Nephron (organoid): ENCODE measurements around the gene NBEAL2.

Source experiments
- H3K27ac Mint-ChIP-seq, 3 experiments: 2 replicates each; pipeline ENCODE4 v1.8.0; 2020; ENCODE audit warnings: mixed read lengths in 3 of 3, mild to moderate bottlenecking in 2 of 3, moderate library complexity in 1 of 3
- H3K27me3 Mint-ChIP-seq: 2 replicates; pipeline ENCODE4 v1.8.0; 2021; ENCODE audit warnings: low read depth, mild to moderate bottlenecking, moderate library complexity, mixed read lengths
- H3K36me3 Mint-ChIP-seq: 2 replicates; pipeline ENCODE4 v1.8.0; 2020; ENCODE audit warnings: low read depth, mixed read lengths
- H3K4me1 Mint-ChIP-seq: 2 replicates; pipeline ENCODE4 v1.8.0; 2020; ENCODE audit warnings: mixed read lengths
- H3K4me3 Mint-ChIP-seq, 3 experiments: 2 replicates each; pipeline ENCODE4 v1.8.0; 2020; ENCODE audit warnings: mild to moderate bottlenecking in 3 of 3, mixed read lengths in 3 of 3, moderate library complexity in 2 of 3
- H3K9me3 Mint-ChIP-seq: 2 replicates; pipeline ENCODE4 v1.8.0; 2020; ENCODE audit warnings: mixed read lengths
- TF ChIP-seq, protein P1 (sequence below), 3 experiments: fragments of 200-600 bp; sonication (generic); IDR thresholded peaks; one replicate each; pipeline ENCODE4 v1.5.0; 2021; ENCODE audit warnings: antibody characterized with exemption in 3 of 3; ENCODE audit not compliant: unreplicated experiment in 3 of 3

The NBEAL2 gene

DNA sequence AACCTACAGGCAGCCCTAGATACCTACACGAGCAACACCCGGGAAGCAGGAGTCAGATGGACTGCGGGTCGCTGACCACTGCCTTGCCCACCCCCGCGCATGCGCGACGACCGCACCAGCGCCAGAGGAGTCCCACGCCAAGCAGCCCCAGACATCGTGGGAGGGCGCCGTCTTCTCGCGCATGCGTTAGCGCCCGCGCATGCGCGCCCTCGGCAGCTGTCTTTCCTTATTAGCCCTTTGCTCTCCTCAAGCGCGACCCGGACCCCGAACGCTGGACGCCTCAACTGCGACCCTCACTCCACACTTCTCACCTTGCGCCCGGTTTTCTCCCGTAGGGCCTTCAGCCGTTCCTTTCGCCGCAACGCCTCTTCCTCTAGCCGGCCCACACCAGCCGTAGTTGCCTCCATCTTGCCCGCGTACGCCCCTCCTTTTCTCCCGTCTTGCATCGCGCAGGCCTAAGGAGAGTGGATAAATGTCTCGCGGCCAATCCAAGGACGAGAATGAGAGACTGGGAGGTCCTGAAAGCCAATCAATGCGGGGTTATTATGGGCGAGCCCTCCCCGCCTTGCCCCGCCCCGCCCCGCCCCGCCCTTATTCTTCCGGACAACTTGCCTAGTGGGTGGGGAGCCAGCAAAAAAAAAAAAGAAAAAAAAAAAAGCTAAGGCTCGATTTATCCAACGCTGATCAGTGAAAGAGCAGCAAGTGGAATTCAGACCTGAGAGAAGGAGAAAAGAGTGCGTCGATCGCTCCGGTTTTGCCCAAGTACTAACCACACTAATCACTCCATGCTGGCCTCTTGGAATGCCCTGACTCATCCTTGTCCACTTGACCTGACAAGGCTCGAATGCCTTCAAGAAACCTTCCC, 2.9 kb upstream of the NBEAL2 start, which contains the start of gene CCDC12:
Gene CCDC12 (minus strand): TSS at position 420 of the 865 bp plus-strand sequence. CDS start 13 bp downstream, at position 407.
- Mint-ChIP-seq H3K27ac (peak within 1 kb of the TSS; percentile 95 to 100 (median 99)), H3K4me1 (peaks cover 34% of the 10 kb centered on the region), H3K9me3 (no peaks in the 10 kb centered on the region), H3K36me3 (peaks cover 8% of the 10 kb centered on the region), H3K27me3 (peaks cover 4% of the 10 kb centered on the region), H3K4me3 (peak within 1 kb of the TSS; percentile 96 to 99 (median 97))
- TF ChIP-seq, protein P1, sequence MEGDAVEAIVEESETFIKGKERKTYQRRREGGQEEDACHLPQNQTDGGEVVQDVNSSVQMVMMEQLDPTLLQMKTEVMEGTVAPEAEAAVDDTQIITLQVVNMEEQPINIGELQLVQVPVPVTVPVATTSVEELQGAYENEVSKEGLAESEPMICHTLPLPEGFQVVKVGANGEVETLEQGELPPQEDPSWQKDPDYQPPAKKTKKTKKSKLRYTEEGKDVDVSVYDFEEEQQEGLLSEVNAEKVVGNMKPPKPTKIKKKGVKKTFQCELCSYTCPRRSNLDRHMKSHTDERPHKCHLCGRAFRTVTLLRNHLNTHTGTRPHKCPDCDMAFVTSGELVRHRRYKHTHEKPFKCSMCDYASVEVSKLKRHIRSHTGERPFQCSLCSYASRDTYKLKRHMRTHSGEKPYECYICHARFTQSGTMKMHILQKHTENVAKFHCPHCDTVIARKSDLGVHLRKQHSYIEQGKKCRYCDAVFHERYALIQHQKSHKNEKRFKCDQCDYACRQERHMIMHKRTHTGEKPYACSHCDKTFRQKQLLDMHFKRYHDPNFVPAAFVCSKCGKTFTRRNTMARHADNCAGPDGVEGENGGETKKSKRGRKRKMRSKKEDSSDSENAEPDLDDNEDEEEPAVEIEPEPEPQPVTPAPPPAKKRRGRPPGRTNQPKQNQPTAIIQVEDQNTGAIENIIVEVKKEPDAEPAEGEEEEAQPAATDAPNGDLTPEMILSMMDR (IDR thresholded peaks at IDR 0.05; ENCODE audit: unreplicated experiment in 3 of 3) = no peak

DNA sequence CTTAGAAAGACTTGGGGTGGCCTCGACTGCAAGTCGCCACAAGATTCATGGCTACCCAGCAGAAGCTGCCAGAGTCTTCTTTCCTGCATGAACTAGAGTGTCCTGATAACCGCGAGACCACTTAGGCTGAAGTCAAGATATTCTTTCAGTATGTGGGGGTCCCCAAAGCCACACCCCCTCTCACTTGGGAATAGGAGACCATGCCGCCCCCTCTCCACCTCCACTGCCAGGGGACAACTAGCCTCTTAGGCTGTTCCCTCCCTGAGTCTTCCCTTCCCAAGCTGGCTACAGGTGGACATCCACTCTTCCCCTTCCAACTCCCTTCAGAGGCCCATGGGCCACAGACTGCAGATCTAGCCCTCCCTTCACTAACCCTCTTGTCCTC, 1.7 kb upstream of the NBEAL2 start:
- TF ChIP-seq, protein P1 (IDR thresholded peaks at IDR 0.05; ENCODE audit: unreplicated experiment in 3 of 3) = no peak
- no peaks in the 10 kb centered on the region for H3K9me3 Mint-ChIP-seq
- H3K27ac Mint-ChIP-seq = peak overlapping the region; percentile 95 to 100 (median 99)
- H3K4me3 Mint-ChIP-seq = peak overlapping the region; percentile 96 to 99 (median 97)
- peaks cover 28% of the 10 kb centered on the region for H3K4me1 Mint-ChIP-seq
- peaks cover 4% of the 10 kb centered on the region for H3K27me3 Mint-ChIP-seq
- H3K36me3 Mint-ChIP-seq = peaks cover 8% of the 10 kb centered on the region

DNA sequence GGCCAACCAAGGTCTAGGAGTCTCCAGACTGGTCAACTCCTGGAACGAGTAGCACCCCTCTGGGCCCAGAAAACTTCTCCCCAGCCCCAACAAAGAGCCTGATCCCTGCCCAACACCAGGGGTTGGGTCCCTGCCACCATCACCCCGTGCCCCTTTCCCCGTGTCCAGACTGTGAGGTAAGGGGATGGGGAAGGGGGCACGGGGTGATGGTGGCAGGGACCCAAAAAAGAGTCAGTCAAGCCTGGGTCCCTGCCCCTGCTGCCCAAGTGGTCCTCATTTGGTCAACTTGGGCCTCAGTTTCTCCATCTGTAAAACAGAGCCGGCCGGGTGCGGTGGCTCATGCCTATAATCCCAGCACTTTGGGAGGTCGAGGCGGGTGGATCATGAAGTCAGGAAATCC, 1.1 kb upstream of the NBEAL2 start:
- Mint-ChIP-seq H3K27ac (peak overlapping the region; percentile 95 to 100 (median 99)), H3K9me3 (no peaks in the 10 kb centered on the region), H3K27me3 (peaks cover 4% of the 10 kb centered on the region), H3K4me1 (peaks cover 28% of the 10 kb centered on the region), H3K36me3 (peaks cover 8% of the 10 kb centered on the region), H3K4me3 (peak overlapping the region; percentile 96 to 99 (median 97))
- TF ChIP-seq, protein P1 (IDR thresholded peaks at IDR 0.05; ENCODE audit: unreplicated experiment in 3 of 3) = no peak

DNA sequence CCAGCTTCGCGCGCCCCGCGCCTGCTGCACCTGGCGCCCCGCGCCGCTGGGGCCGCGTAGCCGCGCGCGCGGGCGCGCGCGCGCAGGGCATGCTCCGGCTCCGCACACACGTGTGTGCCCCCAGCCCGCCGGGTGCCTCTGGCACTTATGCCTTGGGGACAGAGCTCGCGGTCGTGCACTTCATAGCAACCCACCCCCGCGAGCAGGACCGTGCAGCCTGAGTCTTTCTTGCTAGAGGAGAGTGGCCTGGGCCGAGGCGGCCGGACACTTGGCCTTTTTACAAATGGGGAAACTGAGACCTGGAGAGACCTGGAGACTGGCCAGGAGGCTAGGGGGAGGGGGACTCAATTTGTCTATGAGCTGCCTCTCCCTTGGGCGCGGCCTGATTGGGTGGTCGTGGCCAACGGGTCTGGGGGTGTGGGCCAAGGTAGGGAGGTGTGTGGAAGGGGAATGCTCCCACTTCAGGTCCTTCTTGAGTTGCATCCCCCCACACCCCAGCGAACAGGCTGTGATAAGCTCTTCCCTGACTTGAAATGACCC, 562 bp downstream of the NBEAL2 start:
- no peak overlapping the region for H3K27ac Mint-ChIP-seq

DNA sequence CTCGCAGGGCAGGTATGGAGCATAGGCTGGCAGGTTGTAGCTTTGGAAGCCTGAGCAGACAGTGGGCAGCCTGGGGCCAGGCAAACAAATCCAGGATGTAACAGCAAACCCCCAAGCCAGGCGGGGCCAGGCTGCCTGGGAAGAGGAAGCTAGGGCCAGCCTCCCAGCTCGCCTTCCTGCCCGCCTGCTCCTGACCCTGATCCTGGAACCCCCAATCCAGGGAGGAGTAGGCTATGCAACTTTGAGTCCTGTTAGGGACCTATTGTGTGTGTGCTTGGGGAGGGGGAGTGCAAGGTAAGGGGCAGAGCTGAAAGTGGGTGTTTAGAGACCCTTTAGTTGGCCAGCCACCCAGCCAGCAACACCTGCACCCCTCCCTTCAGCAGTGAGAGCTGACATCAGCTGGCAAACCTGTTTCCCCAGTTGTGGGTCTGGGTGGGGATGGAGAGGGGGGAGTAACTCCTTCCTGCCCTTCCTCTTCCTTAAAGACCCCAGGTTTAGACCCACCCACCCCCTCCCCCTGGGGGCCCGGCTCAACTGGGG, 2.5 kb downstream of the NBEAL2 start:
- TF ChIP-seq, protein P1 (IDR thresholded peaks at IDR 0.05; ENCODE audit: unreplicated experiment in 3 of 3) = no peak
- H3K36me3 Mint-ChIP-seq = no peaks in the 10 kb centered on the region
- H3K27ac Mint-ChIP-seq = peak overlapping the region; percentile 38 to 53 (median 41)
- H3K4me3 Mint-ChIP-seq = peak overlapping the region; percentile 64 to 72 (median 68)
- H3K27me3 Mint-ChIP-seq = peaks cover 4% of the 10 kb centered on the region
- H3K4me1 Mint-ChIP-seq = peaks cover 16% of the 10 kb centered on the region
- H3K9me3 Mint-ChIP-seq = no peaks in the 10 kb centered on the region

More for the DNA sequence above, 562 bp downstream of the NBEAL2 start:
- no peaks in the 10 kb centered on the region for H3K36me3 Mint-ChIP-seq
- peaks cover 4% of the 10 kb centered on the region for H3K27me3 Mint-ChIP-seq
- TF ChIP-seq, protein P1 (IDR thresholded peaks at IDR 0.05; ENCODE audit: unreplicated experiment in 3 of 3) = no peak
- H3K9me3 Mint-ChIP-seq = no peaks in the 10 kb centered on the region
- H3K4me3 Mint-ChIP-seq = peak overlapping the region; percentile 72 to 79 (median 73)
- H3K4me1 Mint-ChIP-seq = peaks cover 16% of the 10 kb centered on the region
